A172 (cell line): ENCODE measurements around the gene PKDCC. TPM values are rescaled to one million over a fixed set of nuclear protein-coding genes. Genes with fewer than 3 reads are reported as not detected.

Source experiments
- DNase-seq: peaks from one replicate; pipeline ENCODE4 v3.0.0-alpha.2; 2015; ENCODE audit warnings: low spot score
- total RNA-seq: library from RNA; depleted of rRNA; stranded (reverse); fragments of >200 nt; shearing (Covaris generic); gene quantifications from 2 replicates; pipeline ENCODE4 v1.2.3, GENCODE V29; 2014

Gene PKDCC
- total RNA-seq, 1 experiment from 2014 or later = 4.8 TPM

- DNase-seq = no peak
These were observed 2.3 kb downstream of the PKDCC start for GRCh38 chr2:42050010-42050702.

DNA sequence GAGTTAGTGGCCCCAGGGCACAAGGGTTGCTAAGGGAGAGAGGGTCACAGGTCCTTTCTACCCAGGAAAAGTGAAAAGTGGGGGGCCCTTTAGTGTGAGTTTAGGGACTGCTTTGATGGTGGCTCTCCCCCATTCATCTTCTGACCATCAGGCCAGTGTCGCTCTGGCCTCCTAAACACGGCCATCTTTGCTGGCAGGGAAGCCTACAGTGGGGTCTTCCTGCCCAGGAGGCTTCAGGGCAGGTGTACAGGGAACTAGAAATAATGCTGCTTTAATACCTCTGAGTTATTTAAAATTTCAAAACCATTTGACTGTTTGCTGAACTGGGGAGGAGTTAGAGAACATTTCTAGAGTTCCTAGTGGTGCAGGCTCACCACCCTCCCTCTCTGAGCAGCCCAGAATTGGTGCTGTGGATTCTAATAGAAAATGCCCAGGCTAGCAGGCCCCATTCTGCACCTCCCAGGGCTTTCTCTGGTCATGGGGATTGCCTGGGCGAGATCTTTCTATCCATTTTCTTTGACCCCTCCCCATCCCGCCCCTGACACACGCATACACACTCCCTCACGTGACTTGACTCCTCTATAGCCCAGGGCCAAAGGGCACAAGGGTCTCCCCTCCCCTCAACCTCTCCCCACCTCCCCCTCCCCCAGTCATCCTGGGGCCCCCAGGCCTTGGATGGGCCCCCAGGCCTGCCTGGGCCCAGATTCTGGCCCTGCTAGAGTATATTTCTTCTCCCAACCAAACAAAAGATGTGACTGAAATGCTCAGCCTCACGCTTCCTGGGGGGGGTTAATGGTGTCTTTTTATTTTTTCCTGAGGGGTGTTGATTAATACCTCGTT lies 3.1 kb downstream of the PKDCC start:
- no peak for DNase-seq

GRCh38 chr2:42051543-42052235 lies 3.9 kb downstream of the PKDCC start:
- no peak for DNase-seq

DNA sequence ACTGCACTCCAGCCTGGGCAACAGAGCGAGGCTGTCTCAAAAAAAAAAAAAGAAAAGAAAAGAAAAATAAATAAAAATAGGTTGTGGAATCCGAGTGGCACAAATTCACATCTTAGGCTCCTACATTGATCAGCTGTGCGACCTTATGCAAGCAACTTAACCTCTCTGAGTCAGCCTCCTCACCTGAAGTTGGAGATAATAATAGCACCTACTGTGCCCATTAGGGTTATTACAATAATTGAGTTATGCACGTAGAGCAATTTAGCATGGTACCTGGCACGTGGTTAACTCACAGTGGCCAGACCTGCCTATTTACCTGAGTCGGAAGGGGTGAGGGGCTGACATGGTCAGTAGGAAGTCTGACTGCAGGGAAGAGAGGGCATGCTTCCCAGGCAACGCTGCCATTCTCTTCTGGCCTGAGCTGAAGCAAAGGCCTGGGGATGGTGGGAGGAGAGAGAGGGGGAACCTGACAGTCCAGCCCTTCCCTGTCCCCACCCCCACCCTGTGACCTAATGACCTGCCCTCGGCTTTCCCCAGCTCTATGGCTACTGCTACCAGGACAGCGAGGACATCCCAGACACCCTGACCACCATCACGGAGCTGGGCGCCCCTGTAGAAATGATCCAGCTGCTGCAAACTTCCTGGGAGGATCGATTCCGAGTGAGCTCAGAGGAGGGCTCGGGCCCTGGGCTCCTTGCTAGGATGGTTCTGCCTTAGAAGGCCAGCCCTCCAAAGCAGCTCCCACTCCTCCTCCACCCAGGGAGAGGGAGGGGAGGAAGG lies 5.1 kb downstream of the PKDCC start:
- no peak for DNase-seq

- DNase-seq = no peak
These were observed 5.6 kb downstream of the PKDCC start for GRCh38 chr2:42053482-42053790.

- no peak for DNase-seq
These were observed 6.2 kb downstream of the PKDCC start for GRCh38 chr2:42053791-42054701.

GRCh38 chr2:42054714-42055430 lies 7.1 kb downstream of the PKDCC start:
- DNase-seq = no peak

DNA sequence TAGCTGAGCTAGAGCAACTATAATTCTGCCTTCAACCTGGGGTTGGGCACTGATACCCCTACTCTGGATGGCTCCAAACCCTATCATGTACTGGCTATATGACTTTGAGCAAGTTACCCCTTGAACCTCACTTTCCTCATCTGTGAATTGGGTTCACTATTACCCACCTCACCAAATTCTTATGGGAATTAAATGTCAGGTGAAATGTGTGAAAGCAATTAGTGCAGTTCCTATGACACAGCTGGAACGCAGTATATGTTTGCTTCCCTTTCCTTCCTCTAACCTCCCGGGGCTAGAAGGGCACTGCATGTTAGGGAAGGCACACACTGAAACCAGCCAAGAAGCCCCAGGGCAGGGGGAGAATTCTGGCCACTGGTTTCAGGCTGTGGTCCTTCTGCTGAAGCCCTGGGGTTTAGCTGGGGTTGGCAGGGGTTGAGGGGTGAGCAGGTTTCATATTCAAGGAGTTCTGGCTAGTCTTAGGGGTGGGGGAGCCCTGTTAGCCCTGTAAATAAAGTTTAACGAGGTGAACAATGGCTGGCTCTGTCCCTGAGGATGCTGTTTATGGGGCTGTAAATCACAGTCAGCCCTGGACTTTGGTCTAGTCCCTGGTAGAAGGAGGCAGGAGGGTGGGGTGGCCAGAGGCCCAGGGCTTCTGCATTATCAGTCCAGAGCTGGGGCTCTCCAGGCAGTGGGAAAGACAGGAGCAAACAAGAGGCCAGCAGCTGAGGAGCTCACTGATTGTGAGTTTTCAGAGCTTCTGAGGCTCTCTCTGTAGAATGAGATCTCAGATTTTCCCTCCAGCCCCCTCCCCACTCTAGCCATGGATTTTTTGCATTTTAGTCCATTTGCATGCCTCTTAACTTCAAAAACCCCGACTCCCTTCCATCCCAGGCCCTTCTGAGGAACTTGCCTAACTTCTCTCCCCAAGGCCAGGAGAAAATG lies 8.0 kb downstream of the PKDCC start:
- no peak for DNase-seq

DNA sequence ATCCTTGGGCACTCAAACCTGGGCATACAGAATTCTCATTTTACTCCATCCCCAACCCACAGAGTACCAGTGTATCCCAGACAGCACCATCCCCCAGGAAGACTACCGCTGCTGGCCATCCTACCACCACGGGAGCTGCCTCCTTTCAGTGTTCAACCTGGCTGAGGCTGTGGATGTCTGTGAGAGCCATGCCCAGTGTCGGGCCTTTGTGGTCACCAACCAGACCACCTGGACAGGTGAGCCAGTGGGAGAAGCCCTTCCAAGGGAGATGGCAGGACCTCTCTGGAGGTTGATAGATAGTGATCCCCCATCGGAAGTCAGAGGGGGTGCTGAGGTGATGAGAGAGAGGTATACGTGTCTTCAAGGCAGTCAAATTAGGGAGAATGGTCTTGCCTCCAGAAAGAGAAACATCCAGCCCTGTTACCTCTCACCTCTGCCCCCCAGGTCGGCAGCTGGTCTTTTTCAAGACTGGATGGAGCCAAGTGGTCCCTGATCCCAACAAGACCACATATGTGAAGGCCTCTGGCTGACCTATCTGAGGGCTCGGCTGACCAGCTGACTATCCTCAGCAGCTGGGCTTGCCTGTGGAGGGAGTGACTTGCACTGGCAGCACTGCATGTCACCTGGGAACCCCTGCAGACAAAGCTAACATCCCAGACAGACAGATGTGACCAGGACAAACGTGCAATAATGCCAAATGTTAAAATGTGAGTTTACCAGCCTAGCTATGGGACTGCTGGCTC lies 9.5 kb downstream of the PKDCC start:
- DNase-seq = no peak

GRCh38 chr2:42057902-42058450 lies 10.2 kb downstream of the PKDCC start:
- DNase-seq = no peak

DNA sequence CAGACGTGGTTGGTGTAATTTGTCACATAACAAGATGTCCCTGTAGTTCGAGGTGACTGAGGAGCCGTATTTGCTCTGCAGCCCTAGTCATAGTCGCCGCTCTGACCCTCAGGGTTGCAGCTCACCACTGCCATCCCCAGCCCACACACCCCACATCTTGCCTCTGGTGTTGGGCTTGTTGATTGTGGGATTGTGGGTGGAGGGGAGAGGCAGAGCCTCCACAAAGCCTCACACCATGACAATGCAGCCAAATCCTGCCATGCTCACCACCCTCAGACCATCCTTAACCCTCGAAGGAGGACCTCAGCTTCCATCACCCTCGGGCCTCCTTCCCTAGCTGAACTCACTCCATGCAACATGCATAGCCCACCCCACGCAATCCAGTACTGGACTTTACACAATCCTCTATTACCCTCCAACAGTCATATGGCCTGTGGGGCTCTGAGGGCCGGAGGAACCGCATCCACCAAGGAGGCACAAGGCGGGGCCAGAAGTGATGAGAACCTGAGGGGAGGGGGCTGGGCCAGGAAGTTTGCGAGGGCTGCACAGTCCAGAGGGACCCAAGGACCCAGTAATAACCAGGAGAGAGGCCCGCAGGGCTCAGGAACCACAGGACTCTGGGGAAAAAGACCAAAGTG lies 11.6 kb downstream of the PKDCC start:
- DNase-seq = no peak

GRCh38 chr2:42060028-42060427 lies 12.2 kb downstream of the PKDCC start:
- DNase-seq = no peak

DNA sequence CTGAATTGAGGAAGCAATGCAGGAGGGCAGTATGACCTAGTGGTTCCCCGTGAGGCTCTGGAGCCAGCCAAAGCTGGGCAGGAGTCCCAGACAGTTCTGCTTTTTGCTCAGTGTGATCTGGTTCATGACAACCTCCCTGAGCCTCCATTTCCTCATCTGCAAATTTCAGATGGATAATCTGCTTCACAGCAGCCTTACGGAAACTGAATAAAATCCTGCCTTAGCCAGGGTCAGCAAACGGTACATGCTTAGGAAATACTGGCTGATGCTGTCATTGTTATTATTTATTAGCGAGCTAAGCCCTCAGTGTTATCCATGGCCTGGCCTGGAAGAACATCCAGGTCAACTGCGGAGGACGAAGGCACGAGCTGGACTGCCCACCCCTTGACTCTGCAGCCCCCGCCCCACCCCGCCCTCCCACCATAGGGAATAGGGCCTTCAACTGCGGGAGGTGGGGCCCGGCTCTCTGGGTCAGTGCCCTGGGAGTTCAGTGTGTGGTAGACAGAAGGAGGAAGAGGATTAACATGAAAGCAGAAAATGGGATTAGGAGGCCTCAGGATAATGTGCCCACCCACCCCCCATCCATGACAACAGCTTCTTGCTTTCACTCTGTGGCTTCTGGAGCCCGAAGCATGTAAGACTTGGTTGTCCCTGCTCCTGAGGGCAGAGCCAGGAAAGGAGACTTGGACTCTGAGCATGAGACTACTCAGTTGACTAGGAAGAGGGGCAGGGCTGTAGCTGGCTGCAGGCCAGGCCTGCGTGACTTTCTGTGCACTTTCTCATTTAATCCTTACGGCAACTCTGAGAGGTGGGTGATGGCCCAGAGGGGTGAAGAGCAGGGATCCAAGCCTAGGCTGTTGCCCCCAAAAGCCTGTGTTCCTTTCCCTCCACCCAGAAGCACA lies 13.1 kb downstream of the PKDCC start:
- no peak for DNase-seq

GRCh38 chr2:42061839-42062238 lies 14.0 kb downstream of the PKDCC start:
- DNase-seq = no peak

GRCh38 chr2:42063431-42064171 lies 15.8 kb downstream of the PKDCC start:
- DNase-seq = no peak

- no peak for DNase-seq
These were observed 16.7 kb downstream of the PKDCC start for GRCh38 chr2:42064417-42064942.
